ENCODE measurements around the gene PAX5. TPM values are rescaled to one million over a fixed set of nuclear protein-coding genes. Genes with fewer than 3 reads are reported as not detected.

The PAX5 gene
- polyA plus RNA-seq, 1 of the 3 experiments (the other 2 are of a cell fraction), result 0.05 TPM

GRCh38 chr9:36788534-36788933 is 245.5 kb downstream of the PAX5 start:
- Histone ChIP-seq H3K9ac (no peak overlapping the region), H3K4me3 (ENCODE audit: low read depth in 2 of 2, low read length in 1 of 2) (no peak overlapping the region), H3K9me3 (no peaks in the 10 kb centered on the region), H3K4me1 (ENCODE audit: control insufficient read depth in 1 of 2, insufficient read depth in 2 of 2, low read depth in 1 of 2, low read length in 1 of 2) (no peaks in the 10 kb centered on the region), H3K79me2 (ENCODE audit: insufficient read depth) (no peaks in the 10 kb centered on the region), H4K20me1 (ENCODE audit: insufficient read depth) (no peaks in the 10 kb centered on the region), H3K27me3 (ENCODE audit: insufficient read depth) (no peaks in the 10 kb centered on the region), H3K9me2 (no peaks in the 10 kb centered on the region), H3K27ac (ENCODE audit: low read depth in 2 of 2, low read length in 1 of 2) (no peak overlapping the region), H3K4me2 (no peak overlapping the region), H3K36me3 (replicated peaks in 1 of 2; ENCODE audit: control insufficient read depth in 1 of 2, insufficient read depth in 2 of 2, low read length in 1 of 2) (no peaks in the 10 kb centered on the region), H3F3A (replicated peaks; ENCODE audit: insufficient read depth) (no peaks in the 10 kb centered on the region), H2AFZ (ENCODE audit: low read depth) (no peak overlapping the region)
- no peak for DNase-seq
- TF ChIP-seq RXRA (IDR thresholded peaks at IDR 0.05; ENCODE audit: borderline replicate concordance, low read depth), result no peak
- no peak for TF ChIP-seq RFX5 (IDR thresholded peaks at IDR 0.05; ENCODE audit: low read length)
- no peak for TF ChIP-seq CHD2 (IDR thresholded peaks at IDR 0.05; ENCODE audit: low read length, partially characterized antibody)
- TF ChIP-seq POLR2AphosphoS5 (IDR thresholded peaks at IDR 0.05; ENCODE audit: low read depth, low read length), result no peak
- TF ChIP-seq SMC3 (IDR thresholded peaks at IDR 0.05; ENCODE audit: low read depth, low read length), result no peak
- no peak for TF ChIP-seq GATA2 (CRISPR knock-in tag; IDR thresholded peaks at IDR 0.05)
- no peak for TF ChIP-seq EZH2phosphoT487 (IDR thresholded peaks at IDR 0.05; ENCODE audit: borderline replicate concordance, low read depth)
- TF ChIP-seq ZBTB33 (IDR thresholded peaks at IDR 0.05; ENCODE audit: borderline replicate concordance, low read depth), result no peak
- TF ChIP-seq FOSL2 (IDR thresholded peaks at IDR 0.05; ENCODE audit: borderline replicate concordance, low read depth), result no peak
- no peak for TF ChIP-seq NFIC (IDR thresholded peaks at IDR 0.05; ENCODE audit: borderline replicate concordance)
- no peak for TF ChIP-seq TCF12 (IDR thresholded peaks at IDR 0.05)
- WGBS (ENCODE audit: low lambda C conversion rate), result 20% methylated on average over 4 of the region's 5 CpGs
- POLR2A ChIA-PET, result no interaction called here
- CTCF ChIA-PET, result no interaction called here

GRCh38 chr9:36787709-36788108 is 246.4 kb downstream of the PAX5 start:
- Histone ChIP-seq H2AFZ (ENCODE audit: low read depth) (no peak overlapping the region), H3K9me3 (no peaks in the 10 kb centered on the region), H3K4me3 (ENCODE audit: low read depth in 2 of 2, low read length in 1 of 2) (no peak overlapping the region), H3F3A (replicated peaks; ENCODE audit: insufficient read depth) (no peaks in the 10 kb centered on the region), H3K27me3 (ENCODE audit: insufficient read depth) (peaks cover 5% of the 10 kb centered on the region; the same call in 1 of the 2 replicates), H3K36me3 (replicated peaks in 1 of 2; ENCODE audit: control insufficient read depth in 1 of 2, insufficient read depth in 2 of 2, low read length in 1 of 2) (no peaks in the 10 kb centered on the region), H3K9ac (no peak overlapping the region), H3K4me1 (ENCODE audit: control insufficient read depth in 1 of 2, insufficient read depth in 2 of 2, low read depth in 1 of 2, low read length in 1 of 2) (no peaks in the 10 kb centered on the region), H3K9me2 (no peaks in the 10 kb centered on the region), H3K79me2 (ENCODE audit: insufficient read depth) (no peaks in the 10 kb centered on the region), H4K20me1 (ENCODE audit: insufficient read depth) (no peaks in the 10 kb centered on the region), H3K27ac (ENCODE audit: low read depth in 2 of 2, low read length in 1 of 2) (no peak overlapping the region), H3K4me2 (no peak overlapping the region)
- WGBS (ENCODE audit: low lambda C conversion rate), result 9% methylated on average over 2 of the region's 3 CpGs
- no peak for DNase-seq
- POLR2A ChIA-PET, result no interaction called here
- TF ChIP-seq SMC3 (IDR thresholded peaks at IDR 0.05; ENCODE audit: low read depth, low read length) (no peak), TAF1 (IDR thresholded peaks at IDR 0.05; ENCODE audit: borderline replicate concordance, low read depth, low read length) (no peak)
- CTCF ChIA-PET, result interaction anchor here (1.2 kb wide), 1 partner anchor 11 kb away, joined by 3 read pairs; no protein-coding TSS in a partner anchor

Small RNAs within 50 kb of the gene (small RNA-seq; reads per million reads assigned to genes)
- gene MIR4475 (0 to 0.43 (median 0) reads per million in 7 experiments), gene MIR4476 (0 reads per million in 7 experiments), gene MIR4540 (0 reads per million in 7 experiments)

Other genes starting within 250 kb of the PAX5 start
- gene ZCCHC7, start 86.3 kb upstream of the PAX5 start, polyA plus RNA-seq (2012; rRNA removed), result 12.6 and 14.2 TPM in 2 replicates